Peyer's patch (tissue), 4 donors: Measurements from ENCODE around the gene RAPGEF1. TPM values are rescaled to one million over a fixed set of nuclear protein-coding genes. Genes with fewer than 3 reads are reported as not detected.

Experiments
- DNase-seq, 3 donors: peaks; one replicate each; pipeline ENCODE4 v3.0.0-alpha.2; 2017 to 2019
- H3K27ac ChIP-seq, 4 donors: fragments of 200-600 bp; sonication (generic); one replicate each; pipeline ENCODE4 v1.5.1; 2016 to 2019
- H3K27me3 ChIP-seq, 2 donors: fragments of 200-600 bp; sonication (generic); one replicate each; pipeline ENCODE4 v1.5.1; 2019
- H3K36me3 ChIP-seq, 3 donors: fragments of 200-600 bp; sonication (generic); one replicate each; pipeline ENCODE4 v1.5.1; 2016 to 2019
- H3K4me1 ChIP-seq, 4 donors: fragments of 200-600 bp; sonication (generic); one replicate each; pipeline ENCODE4 v1.5.1; 2016 to 2019
- H3K4me3 ChIP-seq, 4 donors: fragments of 200-600 bp; sonication (generic); 1 replicate in 3 of 4; 2 replicates in 1 of 4; pipeline ENCODE4 v1.5.1; 2016 to 2019; ENCODE audit warnings: mild to moderate bottlenecking in 1 of 4
- H3K9me3 ChIP-seq, 4 donors: fragments of 200-600 bp; sonication (generic); one replicate each; pipeline ENCODE4 v1.5.1; 2016 to 2019; ENCODE audit warnings: mild to moderate bottlenecking in 1 of 4
- POLR2A ChIP-seq, 2 donors: fragments of 450-650 bp; IDR thresholded peaks; one replicate each; pipeline ENCODE4 v1.5.1; 2017; ENCODE audit warnings: antibody characterized with exemption in 2 of 2, mild to moderate bottlenecking in 2 of 2, moderate library complexity in 2 of 2
- total RNA-seq, 4 donors: library from RNA; depleted of rRNA; stranded (reverse); fragments of >200 nt; gene quantifications; one replicate each; pipeline ENCODE4 v1.1.0, GENCODE V29; 2016
- TF ChIP-seq, protein P1 (sequence below), 6 experiments: fragments of 450-650 bp in 4 of 6; fragments of 200-600 bp in 2 of 6; sonication (generic) in 1 of 6; IDR thresholded peaks; one replicate each; pipeline ENCODE4 v1.5.1; 2017 to 2019; ENCODE audit warnings: antibody characterized with exemption in 6 of 6, mild to moderate bottlenecking in 3 of 6, moderate library complexity in 1 of 6

Gene RAPGEF1
- total RNA-seq, 4 donors from 2014 or later = 51.7 to 182 (median 70.7) TPM

DNA sequence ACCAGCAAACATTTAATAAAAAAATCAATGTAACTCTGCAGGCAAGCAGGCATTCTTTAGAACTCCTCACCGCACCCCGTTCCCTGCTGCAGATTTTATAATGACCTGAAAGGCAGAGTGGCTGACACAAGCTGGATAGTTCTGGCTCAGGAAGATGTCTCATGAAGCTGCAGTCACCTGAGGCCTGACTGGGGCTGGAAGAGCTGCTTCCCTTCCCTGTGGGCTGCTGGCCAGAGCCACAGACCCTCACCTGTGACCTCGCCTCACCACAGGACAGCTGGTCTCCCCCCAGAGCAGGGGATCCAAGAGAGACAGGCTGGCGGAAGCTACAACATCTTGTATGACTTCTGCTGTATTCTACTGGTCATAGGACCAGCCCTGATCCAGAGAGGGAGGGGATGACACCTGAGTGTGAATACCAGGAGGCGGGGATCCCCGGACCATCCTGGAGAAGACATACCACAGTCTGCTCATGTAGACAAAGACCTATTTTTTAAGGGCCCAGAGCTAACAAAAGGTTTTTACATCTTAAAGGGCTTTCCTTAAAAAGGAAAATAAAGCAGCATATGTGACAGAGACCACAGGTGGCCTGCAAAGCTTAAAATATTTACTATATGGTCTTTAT is 43.9 kb downstream of the RAPGEF1 start:
- Histone ChIP-seq H3K27me3 (no peaks in the 10 kb centered on the region), H3K36me3 (no peaks in the 10 kb centered on the region), H3K4me3 (no peak overlapping the region), H3K27ac (no peak overlapping the region), H3K9me3 (no peaks in the 10 kb centered on the region), H3K4me1 (peaks cover 0 to 29% (median 7%) of the 10 kb centered on the region in 4 donors)
- no peak for TF ChIP-seq POLR2A (IDR thresholded peaks at IDR 0.05)
- TF ChIP-seq, protein P1, sequence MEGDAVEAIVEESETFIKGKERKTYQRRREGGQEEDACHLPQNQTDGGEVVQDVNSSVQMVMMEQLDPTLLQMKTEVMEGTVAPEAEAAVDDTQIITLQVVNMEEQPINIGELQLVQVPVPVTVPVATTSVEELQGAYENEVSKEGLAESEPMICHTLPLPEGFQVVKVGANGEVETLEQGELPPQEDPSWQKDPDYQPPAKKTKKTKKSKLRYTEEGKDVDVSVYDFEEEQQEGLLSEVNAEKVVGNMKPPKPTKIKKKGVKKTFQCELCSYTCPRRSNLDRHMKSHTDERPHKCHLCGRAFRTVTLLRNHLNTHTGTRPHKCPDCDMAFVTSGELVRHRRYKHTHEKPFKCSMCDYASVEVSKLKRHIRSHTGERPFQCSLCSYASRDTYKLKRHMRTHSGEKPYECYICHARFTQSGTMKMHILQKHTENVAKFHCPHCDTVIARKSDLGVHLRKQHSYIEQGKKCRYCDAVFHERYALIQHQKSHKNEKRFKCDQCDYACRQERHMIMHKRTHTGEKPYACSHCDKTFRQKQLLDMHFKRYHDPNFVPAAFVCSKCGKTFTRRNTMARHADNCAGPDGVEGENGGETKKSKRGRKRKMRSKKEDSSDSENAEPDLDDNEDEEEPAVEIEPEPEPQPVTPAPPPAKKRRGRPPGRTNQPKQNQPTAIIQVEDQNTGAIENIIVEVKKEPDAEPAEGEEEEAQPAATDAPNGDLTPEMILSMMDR (IDR thresholded peaks at IDR 0.05) = no peak
- DNase-seq = peak in 1 of 3 donors; percentile 40

DNA sequence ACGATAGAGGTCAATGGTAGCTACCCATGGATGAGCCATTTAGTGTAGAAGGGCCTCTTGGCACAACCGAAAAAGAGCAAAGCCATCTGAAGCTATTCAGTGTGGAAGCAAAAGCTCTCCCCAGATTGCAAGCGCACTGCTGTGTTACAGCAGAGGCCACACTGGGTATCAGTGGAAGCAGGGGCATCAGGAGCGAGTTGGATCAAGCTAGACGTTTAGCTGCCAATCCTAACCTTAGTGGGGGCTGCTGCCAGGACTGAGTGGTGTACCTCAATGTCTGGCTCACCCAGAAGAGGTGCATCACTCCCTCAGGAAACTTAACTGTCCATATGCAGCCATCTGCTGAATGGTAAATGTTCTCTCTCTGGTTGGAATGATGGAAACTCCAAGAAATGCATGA is 44.5 kb downstream of the RAPGEF1 start:
- no peak overlapping the region for H3K27ac ChIP-seq
- H3K27me3 ChIP-seq = no peaks in the 10 kb centered on the region
- TF ChIP-seq POLR2A (IDR thresholded peaks at IDR 0.05) = no peak
- TF ChIP-seq, protein P1 (IDR thresholded peaks at IDR 0.05) = no peak
- peak in 1 of 3 donors; percentile 30 for DNase-seq
- peaks cover 0 to 29% (median 10%) of the 10 kb centered on the region in 4 donors for H3K4me1 ChIP-seq
- no peaks in the 10 kb centered on the region for H3K36me3 ChIP-seq
- no peak overlapping the region for H3K4me3 ChIP-seq
- no peaks in the 10 kb centered on the region for H3K9me3 ChIP-seq

DNA sequence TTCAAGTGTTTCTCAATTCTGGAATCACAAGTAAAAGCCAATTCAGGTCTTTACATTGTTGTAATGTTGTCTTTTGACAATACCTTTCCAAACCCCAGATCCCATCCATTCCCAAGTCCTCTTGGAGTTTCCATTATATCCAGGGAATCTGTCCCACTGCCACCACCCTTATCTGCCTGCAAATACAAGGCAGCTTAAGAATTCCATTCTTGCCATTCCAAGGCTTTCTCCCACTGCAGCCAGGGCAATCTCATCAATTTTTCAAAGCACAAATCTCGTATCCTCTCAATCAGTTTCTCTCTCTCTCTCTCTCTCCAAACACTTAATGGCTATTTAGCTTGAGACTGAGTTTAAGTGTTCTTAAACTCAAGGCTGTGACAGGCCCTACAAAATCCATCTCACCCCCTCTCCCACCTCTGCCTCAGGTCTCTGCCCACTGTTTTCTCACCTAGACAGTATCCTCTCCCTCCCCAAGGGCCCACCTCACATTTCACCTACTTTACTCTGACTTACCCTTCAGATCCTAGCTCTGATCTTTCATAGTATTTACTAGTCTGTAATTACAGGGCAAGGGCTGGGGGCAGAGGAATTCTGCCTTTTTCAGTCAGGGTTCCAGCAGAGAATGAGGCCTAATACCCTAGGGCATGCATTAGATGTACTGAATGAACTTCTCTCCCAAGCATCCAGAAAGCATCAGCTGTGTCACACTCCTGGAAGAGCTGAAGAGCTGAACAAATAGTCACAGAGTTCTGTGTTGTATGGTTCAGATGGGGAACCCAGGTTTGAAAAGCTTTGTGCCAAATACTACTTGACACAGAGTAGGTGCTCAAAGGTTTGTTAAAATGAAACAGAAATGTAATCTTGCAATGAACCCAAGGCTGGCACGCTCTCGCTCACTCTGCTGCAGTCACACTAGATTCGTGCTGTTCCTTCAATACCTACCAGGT is 46.0 kb downstream of the RAPGEF1 start:
- TF ChIP-seq POLR2A (IDR thresholded peaks at IDR 0.05) = no peak
- TF ChIP-seq, protein P1 (IDR thresholded peaks at IDR 0.05) = no peak
- H3K4me1 ChIP-seq = peaks cover 0 to 29% (median 12%) of the 10 kb centered on the region in 4 donors
- H3K27me3 ChIP-seq = no peaks in the 10 kb centered on the region
- H3K27ac ChIP-seq = no peak overlapping the region
- no peaks in the 10 kb centered on the region for H3K9me3 ChIP-seq
- H3K36me3 ChIP-seq = no peaks in the 10 kb centered on the region
- DNase-seq = no peak
- no peak overlapping the region for H3K4me3 ChIP-seq

DNA sequence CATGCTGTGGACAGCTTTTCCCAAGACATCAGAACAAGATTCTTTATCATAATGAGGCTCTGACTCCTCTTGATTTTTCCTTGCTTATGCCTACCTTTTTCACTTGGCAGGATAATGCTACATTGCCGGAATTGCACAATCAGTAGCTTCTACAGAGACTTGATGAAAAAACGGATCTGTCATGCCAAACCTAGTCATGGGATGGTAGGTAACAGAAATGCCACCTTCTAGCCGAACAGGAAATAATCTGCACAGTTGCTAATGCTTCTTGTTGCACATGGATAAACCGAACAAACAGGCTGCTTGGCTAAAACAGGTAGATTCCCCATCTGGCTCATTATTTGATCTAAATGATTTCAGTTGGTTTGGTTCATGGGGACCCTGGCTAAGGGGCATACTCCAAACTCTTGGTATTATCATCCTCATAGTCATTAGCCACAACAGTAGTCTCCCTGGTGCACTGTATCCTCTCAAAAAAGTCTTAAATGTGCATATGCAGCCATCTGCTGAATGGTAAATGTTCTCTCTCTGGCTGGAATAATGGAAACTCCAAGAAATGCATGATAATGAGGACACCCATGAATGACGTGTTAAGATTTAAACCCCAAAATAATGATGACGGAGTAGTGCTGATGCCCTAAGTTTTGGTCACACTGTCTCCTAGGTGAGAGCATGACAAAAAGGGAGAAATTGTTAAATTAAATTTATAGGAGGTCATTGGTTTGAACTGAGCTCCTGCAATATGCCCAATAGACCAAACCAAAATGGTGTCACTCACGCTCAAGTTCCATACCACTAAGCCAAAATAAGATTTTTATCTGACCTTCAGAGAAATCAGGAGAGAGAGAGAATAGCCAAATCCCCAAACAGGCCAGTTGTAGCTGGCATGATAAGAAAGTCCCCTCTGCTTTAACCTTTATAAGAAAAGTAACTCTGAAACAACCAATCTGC is 47.0 kb downstream of the RAPGEF1 start:
- no peak overlapping the region for H3K4me3 ChIP-seq
- DNase-seq = peak in 1 of 3 donors; percentile 3
- TF ChIP-seq, protein P1 (IDR thresholded peaks at IDR 0.05) = no peak
- TF ChIP-seq POLR2A (IDR thresholded peaks at IDR 0.05) = no peak
- H3K4me1 ChIP-seq = peaks cover 0 to 20% (median 9%) of the 10 kb centered on the region in 4 donors
- no peaks in the 10 kb centered on the region for H3K36me3 ChIP-seq
- no peaks in the 10 kb centered on the region for H3K27me3 ChIP-seq
- no peak overlapping the region for H3K27ac ChIP-seq
- H3K9me3 ChIP-seq = no peaks in the 10 kb centered on the region

DNA sequence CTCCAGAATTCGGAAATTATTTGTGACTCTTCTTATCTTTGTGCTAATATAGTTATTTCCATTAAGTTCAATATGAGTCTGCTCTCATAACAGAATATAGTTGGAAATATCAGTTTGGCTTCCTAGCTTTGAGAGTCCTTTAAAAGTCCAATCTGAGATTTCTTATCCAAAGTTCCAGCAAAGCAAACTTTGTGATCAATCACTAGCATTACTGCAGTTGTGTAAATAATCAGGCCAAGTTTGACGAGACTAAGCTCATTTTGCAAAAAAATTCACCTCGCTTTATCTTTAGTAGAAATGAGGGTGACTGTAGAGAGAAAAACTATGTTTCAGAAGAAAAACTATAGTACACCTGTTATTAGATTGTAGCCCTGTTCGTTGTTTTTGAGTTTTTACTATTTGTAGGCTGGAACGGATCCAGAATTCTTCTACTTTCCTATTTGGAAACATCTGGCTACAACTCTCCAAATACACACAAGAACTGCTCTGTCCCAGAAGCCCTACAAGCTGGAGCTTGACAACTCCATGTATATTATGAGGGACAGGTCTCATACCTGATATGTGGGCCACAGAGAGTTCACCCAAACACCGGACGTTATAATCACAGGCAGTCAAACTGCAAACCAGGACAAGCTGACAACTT is 47.8 kb downstream of the RAPGEF1 start:
- H3K27me3 ChIP-seq = no peaks in the 10 kb centered on the region
- H3K4me1 ChIP-seq = peaks cover 0 to 12% (median 5%) of the 10 kb centered on the region in 4 donors
- H3K36me3 ChIP-seq = no peaks in the 10 kb centered on the region
- TF ChIP-seq, protein P1 (IDR thresholded peaks at IDR 0.05) = no peak
- no peak for TF ChIP-seq POLR2A (IDR thresholded peaks at IDR 0.05)
- H3K9me3 ChIP-seq = no peaks in the 10 kb centered on the region
- DNase-seq = no peak
- no peak overlapping the region for H3K27ac ChIP-seq
- H3K4me3 ChIP-seq = no peak overlapping the region
